ENCODE data around the gene CYTH3. TPM values are rescaled to one million over a fixed set of nuclear protein-coding genes. Genes with fewer than 3 reads are reported as not detected.

The CYTH3 gene
- total RNA-seq, 1 donor from 2014 or later = 27.5 TPM

DNA sequence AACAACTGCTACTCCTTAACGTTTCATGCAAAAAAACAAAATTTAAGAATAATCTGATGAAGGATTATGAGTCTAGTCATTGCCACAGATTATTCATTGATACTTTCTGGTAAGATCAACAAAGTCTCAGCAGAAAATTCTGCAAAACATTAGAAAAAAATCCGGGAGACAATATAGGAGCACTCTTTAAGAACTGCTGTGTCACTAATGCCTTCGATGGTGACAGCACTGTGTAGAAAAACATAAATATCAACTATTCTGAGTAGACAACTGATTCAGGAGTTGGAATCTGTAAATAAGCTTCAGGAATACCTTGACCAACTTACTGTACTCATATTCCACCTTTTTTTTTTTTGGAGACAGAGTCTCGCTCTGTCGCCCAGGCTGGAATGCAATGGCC is 69.0 kb downstream of the CYTH3 start:
- Histone ChIP-seq H3K4me1 (no peaks in the 10 kb centered on the region), H3K4me3 (no peak overlapping the region), H3K27me3 (no peaks in the 10 kb centered on the region), H3K9me3 (no peaks in the 10 kb centered on the region), H3K36me3 (no peaks in the 10 kb centered on the region), H3K27ac (no peak overlapping the region)
- ATAC-seq (no peak), DNase-seq (no peak)
- intact Hi-C loops (cut with DNase I) = no loop called here
- TF ChIP-seq, protein P1, sequence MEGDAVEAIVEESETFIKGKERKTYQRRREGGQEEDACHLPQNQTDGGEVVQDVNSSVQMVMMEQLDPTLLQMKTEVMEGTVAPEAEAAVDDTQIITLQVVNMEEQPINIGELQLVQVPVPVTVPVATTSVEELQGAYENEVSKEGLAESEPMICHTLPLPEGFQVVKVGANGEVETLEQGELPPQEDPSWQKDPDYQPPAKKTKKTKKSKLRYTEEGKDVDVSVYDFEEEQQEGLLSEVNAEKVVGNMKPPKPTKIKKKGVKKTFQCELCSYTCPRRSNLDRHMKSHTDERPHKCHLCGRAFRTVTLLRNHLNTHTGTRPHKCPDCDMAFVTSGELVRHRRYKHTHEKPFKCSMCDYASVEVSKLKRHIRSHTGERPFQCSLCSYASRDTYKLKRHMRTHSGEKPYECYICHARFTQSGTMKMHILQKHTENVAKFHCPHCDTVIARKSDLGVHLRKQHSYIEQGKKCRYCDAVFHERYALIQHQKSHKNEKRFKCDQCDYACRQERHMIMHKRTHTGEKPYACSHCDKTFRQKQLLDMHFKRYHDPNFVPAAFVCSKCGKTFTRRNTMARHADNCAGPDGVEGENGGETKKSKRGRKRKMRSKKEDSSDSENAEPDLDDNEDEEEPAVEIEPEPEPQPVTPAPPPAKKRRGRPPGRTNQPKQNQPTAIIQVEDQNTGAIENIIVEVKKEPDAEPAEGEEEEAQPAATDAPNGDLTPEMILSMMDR (IDR thresholded peaks at IDR 0.05) = no peak

DNA sequence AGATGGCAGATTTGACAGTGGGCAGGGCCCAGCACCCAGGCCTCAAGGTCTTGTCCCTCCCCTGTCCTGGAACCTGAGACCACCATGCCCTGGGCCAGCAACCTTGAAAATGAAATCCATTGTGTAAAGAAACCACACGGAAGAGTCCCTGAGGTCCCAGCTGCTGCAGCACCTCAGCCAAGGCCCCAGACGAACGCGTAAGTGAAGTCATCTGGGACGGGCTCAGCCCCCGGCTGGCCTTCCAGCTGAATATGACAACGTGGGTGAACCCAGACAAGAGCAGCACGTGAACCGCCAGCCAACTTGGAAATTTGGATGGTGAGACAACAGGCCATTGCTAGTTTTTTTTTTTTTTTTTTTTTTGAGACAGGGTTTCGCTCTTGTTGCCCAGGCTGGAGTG is 70.3 kb downstream of the CYTH3 start:
- Histone ChIP-seq H3K27me3 (no peaks in the 10 kb centered on the region), H3K4me1 (no peaks in the 10 kb centered on the region), H3K27ac (no peak overlapping the region), H3K36me3 (no peaks in the 10 kb centered on the region), H3K9me3 (no peaks in the 10 kb centered on the region), H3K4me3 (no peak overlapping the region)
- intact Hi-C loops (cut with DNase I) = no loop called here
- DNase-seq (no peak), ATAC-seq (no peak)
- TF ChIP-seq, protein P1 (IDR thresholded peaks at IDR 0.05) = no peak

DNA sequence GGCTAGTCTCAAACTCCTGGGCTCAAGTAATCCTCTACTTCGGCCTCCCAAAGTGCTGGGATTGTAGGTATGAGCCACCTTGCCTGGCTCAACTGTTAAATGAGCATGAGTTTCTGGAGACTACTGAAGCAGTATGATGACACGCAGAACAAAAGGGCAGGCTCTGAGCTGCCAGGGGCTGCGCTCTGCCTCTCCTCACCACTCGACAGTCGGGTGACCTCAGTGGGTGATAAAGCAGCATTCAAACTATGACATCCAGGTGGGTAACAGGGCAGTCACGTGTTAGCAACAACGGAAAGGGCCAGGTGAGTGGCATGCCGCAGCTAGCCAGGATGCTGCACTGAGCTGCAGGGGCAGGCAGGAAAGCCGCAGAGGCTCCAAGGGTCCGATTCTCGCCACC is 71.5 kb downstream of the CYTH3 start:
- TF ChIP-seq, protein P1 (IDR thresholded peaks at IDR 0.05) = no peak
- no peak overlapping the region for H3K27ac ChIP-seq
- no peaks in the 10 kb centered on the region for H3K9me3 ChIP-seq
- DNase-seq (no peak), ATAC-seq (no peak)
- H3K36me3 ChIP-seq = no peaks in the 10 kb centered on the region
- H3K4me1 ChIP-seq = no peaks in the 10 kb centered on the region
- intact Hi-C loops (cut with DNase I) = no loop called here
- H3K4me3 ChIP-seq = no peak overlapping the region
- H3K27me3 ChIP-seq = no peaks in the 10 kb centered on the region

GRCh38 chr7:6198689-6199595 is 73.5 kb downstream of the CYTH3 start:
- no peaks in the 10 kb centered on the region for H3K36me3 ChIP-seq
- H3K4me3 ChIP-seq = no peak overlapping the region
- no peaks in the 10 kb centered on the region for H3K4me1 ChIP-seq
- H3K27ac ChIP-seq = no peak overlapping the region
- ATAC-seq = no peak
- no peak for DNase-seq
- TF ChIP-seq, protein P1 (IDR thresholded peaks at IDR 0.05) = no peak
- intact Hi-C loops (cut with DNase I) = no loop called here
- H3K27me3 ChIP-seq = no peaks in the 10 kb centered on the region
- no peaks in the 10 kb centered on the region for H3K9me3 ChIP-seq

- Histone ChIP-seq H3K4me3 (no peak overlapping the region), H3K9me3 (no peaks in the 10 kb centered on the region), H3K36me3 (no peaks in the 10 kb centered on the region), H3K27me3 (no peaks in the 10 kb centered on the region), H3K4me1 (no peaks in the 10 kb centered on the region), H3K27ac (no peak overlapping the region)
- no peak for DNase-seq
- intact Hi-C loops (cut with DNase I) = no loop called here
- no peak for ATAC-seq
- TF ChIP-seq, protein P1 (IDR thresholded peaks at IDR 0.05) = no peak
Observed at GRCh38 chr7:6197801-6198551, 74.4 kb downstream of the CYTH3 start.

Data from upper lobe of right lung (tissue), 1 donor.